GM10248 (cell line): ENCODE data around the gene EHMT1.

Source experiments
- CTCF ChIA-PET: fragments of 300-600 bp; sonication (Branson Sonifier 250); formaldehyde crosslinking; extraction: SDS; loops from one replicate; lab custom pipeline; 2021; ENCODE audit warnings: antibody characterized with exemption; lab: Yijun Ruan, JAX
- POLR2A ChIA-PET: fragments of 350-650 bp; sonication (Branson Sonifier 250); formaldehyde crosslinking; extraction: SDS; loops from one replicate; lab custom pipeline; 2020; ENCODE audit warnings: antibody characterized with exemption; lab: Yijun Ruan, JAX
- DNase-seq: peaks from one replicate; pipeline ENCODE4 v3.0.0; 2012; ENCODE audit errors: extremely low spot score
- CTCF ChIP-seq: IDR thresholded peaks from 2 replicates; pipeline ENCODE4 v1.5.1; 2012; ENCODE audit warnings: mild to moderate bottlenecking, low read depth; ENCODE audit errors: extremely low read depth, missing control alignments, control extremely low read depth

EHMT1 gene

GRCh38 chr9:137832191-137832700 lies 213.4 kb downstream of the EHMT1 start:
- TF ChIP-seq CTCF, result no peak
- no peak for DNase-seq
- ChIA-PET POLR2A (no interaction called here), CTCF (no interaction called here)

GRCh38 chr9:137832830-137833590 lies 214.2 kb downstream of the EHMT1 start:
- no peak for TF ChIP-seq CTCF
- DNase-seq, result no peak
- ChIA-PET POLR2A (no interaction called here), CTCF (no interaction called here)

- ChIA-PET POLR2A (no interaction called here), CTCF (no interaction called here)
- no peak for DNase-seq
- no peak for TF ChIP-seq CTCF
Observed at GRCh38 chr9:137833721-137834613, 215.2 kb downstream of the EHMT1 start.

- POLR2A ChIA-PET, result no interaction called here
- no peak for TF ChIP-seq CTCF
- CTCF ChIA-PET, result no interaction called here
- no peak for DNase-seq
Observed at GRCh38 chr9:137834846-137835546, 216.2 kb downstream of the EHMT1 start.

GRCh38 chr9:137836151-137836830 lies 217.5 kb downstream of the EHMT1 start:
- no peak for TF ChIP-seq CTCF
- ChIA-PET CTCF (interaction anchor here (1.2 kb wide), 1 partner anchor 163 kb away, joined by 3 read pairs; no protein-coding TSS in a partner anchor), POLR2A (no interaction called here)
- no peak for DNase-seq
